Muscle of arm (tissue), 12 donors: Measurements from ENCODE around the gene PBX4. TPM values are rescaled to one million over a fixed set of nuclear protein-coding genes. Genes with fewer than 3 reads are reported as not detected.

Experiments
- DNase-seq: peaks from one replicate; pipeline ENCODE4 v3.0.0-alpha.2; 2013
- polyA plus RNA-seq, 12 donors: library from polyadenylated mRNA; unstranded; fragments of 120-200 nt; gene quantifications; one replicate each; pipeline ENCODE4 v1.2.1, GENCODE V29; 2013; ENCODE audit not compliant: insufficient read length in 12 of 12

Gene PBX4
- polyA plus RNA-seq, 12 donors: 0.76 to 6.3 (median 1.8) TPM; not detected in 2

- peak; percentile 79 for DNase-seq
Measured at GRCh38 chr19:19591133-19591825, 27.2 kb downstream of the PBX4 start.

DNA sequence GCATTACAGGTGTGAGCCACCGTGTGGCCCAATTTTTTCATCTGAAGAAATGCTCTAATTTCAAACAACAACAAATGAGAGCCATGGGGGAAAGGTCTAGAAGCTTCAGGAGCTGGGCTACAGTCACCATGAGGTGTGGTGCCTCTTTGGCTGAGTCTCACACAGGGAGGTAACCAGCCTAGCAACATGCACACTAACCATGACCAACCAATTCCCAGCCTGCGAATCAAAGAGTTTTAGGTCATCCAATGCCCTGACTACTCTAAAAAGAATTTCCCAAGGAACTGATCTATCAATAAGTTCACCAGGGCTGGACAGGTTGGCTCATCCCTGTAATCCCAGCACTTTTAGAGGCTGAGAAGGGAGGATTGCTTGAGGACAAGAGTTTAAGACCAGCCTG, 29.9 kb downstream of the PBX4 start:
- no peak for DNase-seq

DNA sequence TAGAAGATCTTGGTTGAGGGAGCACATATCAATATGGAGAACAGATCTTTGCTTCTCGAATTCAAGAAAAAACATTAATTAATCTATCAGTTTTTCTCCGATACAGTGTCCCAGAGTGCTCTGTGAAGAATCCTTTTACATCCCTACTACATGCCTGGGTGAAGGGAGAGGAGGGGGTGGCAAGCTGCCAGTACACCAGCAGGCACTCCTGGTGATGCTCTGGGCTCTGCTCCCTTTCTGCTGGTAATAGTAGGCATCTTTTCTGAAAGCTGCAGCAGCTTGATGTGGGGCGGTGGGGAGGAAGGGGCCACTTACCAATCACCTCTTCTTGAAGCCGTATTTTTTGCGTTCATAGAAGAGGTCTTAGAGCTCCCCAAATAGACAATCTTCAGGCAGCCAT, 30.7 kb downstream of the PBX4 start:
- DNase-seq: no peak

GRCh38 chr19:19584356-19584755, 34.1 kb downstream of the PBX4 start:
- DNase-seq: no peak

DNA sequence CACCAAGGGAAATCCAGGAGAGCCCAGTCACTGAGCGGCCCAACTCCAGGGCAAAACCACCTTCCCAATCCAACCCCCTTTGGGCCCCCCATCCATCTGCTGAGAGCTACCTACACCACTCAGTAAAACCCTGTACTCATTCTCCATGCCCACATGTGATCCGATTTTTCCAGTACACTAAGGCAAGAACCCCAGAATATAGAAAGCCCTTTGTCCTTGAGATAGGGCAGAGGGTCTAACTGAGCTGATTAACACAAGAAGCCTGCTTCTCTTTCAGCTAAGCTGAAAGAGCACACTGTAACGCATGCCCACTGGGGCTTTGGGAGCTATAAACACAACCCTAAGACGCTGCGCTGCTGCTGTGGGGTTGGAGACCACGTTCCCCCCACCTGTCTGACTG, 36.0 kb downstream of the PBX4 start:
- DNase-seq: no peak

DNA sequence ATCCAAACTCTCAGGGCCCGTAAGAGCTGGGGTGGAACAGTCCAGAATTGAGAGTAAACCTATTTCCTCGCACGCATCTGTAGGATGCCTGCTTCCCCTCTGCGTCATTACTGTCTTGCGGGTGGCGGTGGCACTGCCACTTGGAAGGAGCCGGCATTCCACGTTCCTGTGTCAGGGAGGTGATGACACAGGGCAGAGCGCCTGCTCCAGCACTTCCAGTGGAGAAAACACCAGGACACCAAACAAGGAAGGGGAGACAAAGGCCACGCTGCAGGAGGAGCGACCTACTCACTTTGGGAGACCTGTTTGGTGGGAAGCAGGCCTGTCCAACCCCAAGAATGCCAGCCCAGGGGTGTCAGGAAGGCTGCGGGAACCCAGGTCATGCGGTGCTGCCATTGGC, 37.1 kb downstream of the PBX4 start:
- no peak for DNase-seq

DNA sequence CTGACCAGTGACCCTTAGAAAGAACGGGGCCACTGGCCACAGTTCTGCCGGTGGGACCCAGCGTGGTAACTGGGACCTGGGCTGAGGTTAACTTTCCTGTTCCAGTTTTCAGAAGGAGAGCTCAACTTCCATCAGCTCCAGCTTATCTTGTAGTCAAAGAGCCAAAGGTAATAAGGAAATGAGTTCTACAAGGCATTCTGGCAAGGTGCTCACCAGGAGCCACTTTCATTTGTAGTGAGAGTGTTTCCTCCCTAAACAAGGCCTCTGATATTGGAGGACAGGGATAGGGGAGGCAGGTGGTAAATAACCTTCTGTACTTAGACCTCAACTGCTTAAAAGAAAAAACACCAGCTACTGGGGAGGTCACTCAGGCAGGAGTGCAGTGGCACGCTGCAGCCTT, 38.1 kb downstream of the PBX4 start:
- DNase-seq: no peak

- DNase-seq: no peak
Measured at GRCh38 chr19:19579533-19580361, 38.7 kb downstream of the PBX4 start.

DNA sequence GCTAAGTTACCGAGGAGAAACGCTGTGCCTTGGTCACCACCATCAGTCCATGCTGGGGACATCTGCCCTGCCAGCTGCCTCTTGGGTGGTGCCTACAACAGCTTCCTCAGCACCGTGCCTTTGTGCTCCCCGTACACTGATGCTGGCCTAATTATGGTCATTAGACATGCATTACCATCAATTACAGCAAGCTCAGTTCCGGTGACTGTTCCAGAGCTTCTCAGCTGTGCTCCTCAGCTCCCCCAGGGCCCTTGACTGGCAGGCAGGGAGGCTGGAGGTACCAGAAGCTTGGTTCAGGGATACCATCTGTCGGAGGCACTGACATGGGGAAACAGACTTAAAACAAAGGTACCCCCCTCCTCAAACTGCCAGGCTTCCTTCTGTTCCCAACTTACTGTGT, 40.2 kb downstream of the PBX4 start:
- no peak for DNase-seq

DNA sequence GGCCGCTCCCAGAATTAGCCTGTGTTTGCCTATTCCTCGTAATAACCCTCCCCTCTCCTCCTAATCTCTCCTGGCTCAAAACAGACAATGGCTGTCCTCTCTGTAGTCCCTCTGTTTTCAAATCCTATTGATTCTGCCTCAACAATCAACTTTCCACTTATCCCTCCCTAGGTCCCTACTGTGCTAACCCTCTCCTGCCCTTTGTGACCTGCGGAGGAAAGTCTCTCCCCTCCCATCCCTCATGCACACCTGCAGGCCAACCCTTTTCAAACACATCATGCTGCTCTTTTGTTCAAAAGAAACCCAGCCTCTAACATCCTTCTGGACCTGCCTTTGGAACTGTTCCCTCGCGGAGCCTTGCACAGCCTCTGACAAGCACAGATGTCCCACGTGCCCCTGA, 43.1 kb downstream of the PBX4 start:
- no peak for DNase-seq

DNA sequence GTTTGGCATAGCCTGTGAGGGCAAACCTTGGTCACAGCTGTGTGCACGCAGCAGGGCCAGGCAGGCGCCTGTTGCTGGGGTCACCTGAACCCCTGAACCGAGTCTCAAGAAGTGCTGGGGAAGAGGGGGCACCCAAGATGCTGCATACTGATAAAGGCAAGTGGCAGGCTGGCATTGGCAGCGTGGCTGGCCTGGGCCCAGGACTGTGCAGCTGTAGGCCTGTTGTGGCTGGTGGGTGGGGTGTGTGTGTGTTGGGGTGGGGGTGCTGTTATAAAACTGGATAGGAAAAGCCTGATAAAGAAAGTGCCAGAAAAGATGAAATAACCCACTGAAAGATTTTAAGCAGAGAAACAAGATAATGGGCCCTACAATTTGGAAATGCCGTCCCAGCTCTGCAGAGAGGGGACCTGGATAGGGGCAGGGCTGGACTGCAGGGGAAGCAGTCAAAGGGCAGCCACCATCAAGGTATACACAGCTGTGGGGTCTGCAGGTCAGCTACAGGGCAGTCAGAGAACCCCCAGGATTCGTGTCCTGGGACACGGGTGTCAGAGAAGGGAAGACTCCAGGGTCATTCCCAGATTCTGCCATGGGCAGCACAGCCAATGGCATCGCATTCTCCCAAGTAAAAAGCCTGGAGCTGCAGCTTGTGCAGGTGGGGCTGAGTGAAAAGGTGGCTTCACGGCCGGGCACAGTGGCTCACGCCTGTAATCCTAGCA, 47.3 kb downstream of the PBX4 start:
- no peak for DNase-seq

DNA sequence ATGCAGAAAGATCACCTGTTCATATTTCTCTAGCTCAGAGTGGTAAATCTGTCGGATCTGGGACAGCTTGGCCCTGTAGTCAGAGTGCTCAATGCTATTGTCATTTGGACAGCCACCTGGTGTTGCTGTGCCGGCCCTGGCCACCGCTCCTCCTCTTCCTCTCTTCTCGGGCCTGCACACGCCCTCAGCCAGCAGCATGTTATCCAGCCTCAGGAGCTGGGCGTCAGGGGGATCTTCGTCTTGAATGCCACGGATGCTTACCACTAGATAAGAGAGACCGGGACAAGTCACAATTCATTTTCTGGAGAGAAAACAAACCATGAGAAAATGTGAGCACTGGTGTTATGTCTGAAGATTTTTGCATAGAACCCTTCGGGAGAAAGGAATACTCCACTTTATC, 47.9 kb downstream of the PBX4 start:
- no peak for DNase-seq

- DNase-seq: no peak
Measured at GRCh38 chr19:19568802-19569756, 49.4 kb downstream of the PBX4 start.

DNA sequence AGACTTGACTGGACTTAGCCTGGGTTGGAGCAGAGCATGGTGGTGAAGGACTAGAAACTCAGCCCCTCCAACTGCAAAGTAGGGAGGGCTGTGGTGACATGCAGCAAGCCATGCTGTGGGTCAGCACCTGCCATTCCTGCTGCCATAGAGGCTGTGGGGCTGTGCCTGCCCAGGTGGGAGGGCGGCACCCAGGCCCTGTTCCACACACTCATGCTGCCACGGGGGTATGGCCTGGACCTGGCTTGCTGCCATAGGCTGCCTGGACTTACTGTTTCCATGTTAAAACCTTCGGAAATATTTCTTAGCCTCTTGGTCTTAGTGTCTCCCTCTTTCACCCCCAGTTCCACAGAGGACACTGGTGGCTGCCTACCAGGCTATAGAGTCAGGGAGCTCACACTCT, 51.1 kb downstream of the PBX4 start:
- DNase-seq: no peak

GRCh38 chr19:19566306-19566705, 52.2 kb downstream of the PBX4 start:
- no peak for DNase-seq

- no peak for DNase-seq
Measured at GRCh38 chr19:19563348-19563848, 55.1 kb downstream of the PBX4 start.

GRCh38 chr19:19562665-19563347, 55.7 kb downstream of the PBX4 start:
- DNase-seq: no peak

DNA sequence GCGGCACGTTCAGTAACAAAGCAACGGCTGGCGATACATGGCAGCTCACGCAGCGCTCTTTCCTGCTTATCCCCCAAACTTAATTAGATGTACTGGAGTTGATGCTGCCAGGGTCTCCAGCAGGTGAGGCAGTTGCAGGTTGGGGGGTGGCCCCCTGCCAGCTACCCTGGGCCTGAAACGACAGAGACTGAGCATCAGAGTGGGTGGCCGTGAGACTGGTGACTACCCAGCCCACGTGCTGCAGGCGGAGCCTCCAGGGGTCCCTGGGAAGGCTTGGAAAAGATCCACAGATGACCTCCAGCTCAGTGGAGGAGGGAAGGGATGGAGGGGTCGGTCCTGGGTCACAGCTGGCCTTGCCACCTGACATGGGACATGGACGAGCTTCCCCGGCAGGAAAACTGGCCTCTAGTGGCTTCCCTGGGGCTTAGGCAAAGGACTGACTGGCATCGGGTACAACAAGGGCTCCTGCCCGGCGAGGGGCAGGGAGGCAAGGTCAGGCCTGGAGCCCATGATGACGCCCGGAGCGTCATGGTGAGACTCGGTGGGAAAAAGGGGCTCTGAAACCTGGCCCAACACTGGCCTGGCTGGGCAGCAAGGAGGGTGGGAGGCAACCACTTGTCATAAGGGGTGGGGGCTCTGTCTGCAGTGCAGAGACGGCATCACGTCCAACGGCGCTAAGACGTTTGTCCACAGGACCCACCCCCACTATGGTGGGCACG, 56.4 kb downstream of the PBX4 start:
- no peak for DNase-seq

DNA sequence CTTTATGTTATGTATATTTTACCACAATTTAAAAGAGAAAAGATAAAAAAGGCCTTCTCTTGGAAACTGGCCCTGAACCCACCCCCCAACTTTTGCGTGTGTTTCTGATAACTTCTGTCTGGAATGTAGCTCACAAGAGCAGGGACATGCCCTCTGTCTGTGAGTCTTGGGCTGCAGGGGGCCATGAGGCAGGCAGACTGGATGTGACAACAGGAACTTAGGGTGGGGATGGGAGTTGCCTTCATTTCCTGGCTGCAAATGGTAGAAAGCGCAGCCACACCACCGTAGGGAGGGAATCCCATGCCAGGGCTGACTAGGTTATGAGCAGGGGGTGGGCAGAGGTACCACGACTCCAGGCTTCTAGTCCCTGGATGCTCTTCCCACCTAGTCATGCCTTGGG, 58.6 kb downstream of the PBX4 start:
- DNase-seq: no peak

GRCh38 chr19:19558636-19559035, 59.9 kb downstream of the PBX4 start:
- DNase-seq: no peak
